Hippocampal formation (tissue), 2 donors: ENCODE measurements around the gene GAD1.

ENCODE experiments used
- DNase-seq, 2 donors: peaks; one replicate each; lab custom pipeline; 2025; lab: John Stamatoyannopoulos, UW

The GAD1 gene

DNA sequence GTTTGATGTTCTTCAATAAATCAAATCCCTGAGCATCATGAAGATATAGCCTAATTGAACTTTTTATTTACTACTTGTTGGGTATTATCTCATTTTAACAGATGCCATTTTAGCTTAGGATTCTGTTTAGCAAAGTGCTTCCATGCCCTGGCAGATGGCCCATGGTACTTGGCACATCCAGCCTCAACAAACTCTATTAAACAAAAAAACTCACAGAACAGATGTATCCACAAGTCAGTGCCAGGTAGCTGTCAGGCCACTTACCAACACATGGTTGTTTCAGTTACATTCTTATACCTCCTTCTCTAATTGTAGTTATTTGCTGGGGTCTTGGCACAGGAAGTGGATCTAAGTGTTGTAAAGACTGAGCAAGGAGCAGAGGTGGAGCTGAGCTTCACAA is 29.6 kb downstream of the GAD1 start:
- no peak for DNase-seq

DNA sequence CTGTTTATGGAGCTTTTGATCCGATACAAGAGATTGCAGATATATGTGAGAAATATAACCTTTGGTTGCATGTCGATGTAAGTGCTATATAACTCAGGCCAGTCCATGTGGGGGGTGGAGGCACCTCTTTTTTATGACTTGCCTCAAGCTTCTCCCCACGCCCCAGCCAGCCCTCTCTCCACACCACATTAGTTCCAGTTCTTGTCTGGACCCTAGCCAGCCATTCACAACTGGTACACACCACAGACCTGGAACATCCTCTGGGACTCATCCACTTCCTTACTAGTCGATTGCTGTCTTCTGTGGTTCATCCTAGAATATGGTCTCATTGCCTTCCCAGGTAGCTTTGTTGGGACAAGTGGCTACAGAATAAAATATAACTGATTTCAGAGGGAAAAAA is 31.0 kb downstream of the GAD1 start:
- DNase-seq: no peak

DNA sequence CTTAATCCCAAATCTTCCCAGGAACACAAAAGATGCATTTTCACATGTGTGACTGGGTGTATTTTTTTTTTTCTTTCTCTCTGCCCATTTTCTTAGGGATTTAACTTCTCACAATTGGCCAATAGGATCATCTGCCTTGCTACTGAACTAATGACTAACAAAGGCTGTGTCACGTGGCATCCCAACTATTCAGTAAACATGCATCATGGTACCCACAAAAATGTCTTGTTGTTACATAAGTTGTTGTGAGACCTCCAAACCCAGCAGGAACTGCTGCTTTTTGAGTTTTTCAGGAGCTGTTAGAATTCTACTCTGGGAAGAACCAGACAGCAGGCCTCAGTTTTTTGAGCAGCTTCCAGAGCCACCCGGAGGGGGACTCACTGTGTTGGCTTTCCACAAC is 31.9 kb downstream of the GAD1 start:
- no peak for DNase-seq

DNA sequence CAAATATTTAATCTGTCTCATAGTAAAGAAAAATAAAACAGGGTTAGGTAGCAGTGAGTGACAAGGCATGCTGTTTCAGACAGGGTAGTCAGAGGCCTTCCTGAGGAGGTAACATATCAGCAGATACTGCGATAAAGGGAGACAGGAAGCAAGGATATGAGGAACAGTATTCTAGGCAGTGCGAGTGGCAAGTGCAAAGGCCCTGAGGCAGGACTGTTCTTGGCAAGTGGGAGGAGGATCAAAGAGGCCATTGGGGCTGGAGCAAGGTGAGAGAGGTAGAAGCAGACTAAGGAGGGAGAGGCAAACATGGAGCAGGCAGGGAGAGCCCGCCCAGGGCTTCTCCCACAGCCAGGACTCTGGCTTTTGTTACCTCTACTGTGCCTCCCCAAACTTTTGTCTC is 33.6 kb downstream of the GAD1 start:
- no peak for DNase-seq

DNA sequence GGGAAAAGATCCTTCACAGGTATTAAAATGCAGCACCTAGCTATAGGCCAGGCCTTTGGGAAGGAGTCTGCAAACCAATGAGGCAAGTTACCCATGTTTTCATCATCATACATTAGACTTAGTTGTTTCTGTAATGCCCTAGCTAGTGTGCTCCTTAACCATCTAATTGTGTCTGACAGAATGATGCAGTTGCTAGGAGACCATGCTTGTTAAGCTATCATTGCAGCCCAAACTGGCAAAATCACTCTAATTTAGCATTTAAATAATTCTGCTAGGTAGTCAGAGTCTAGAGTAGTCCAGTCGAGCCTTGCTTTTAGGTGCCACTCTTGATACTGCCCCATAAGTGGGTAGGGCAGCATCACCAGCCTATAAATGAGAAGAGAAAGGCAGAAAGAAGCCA is 34.9 kb downstream of the GAD1 start:
- no peak for DNase-seq

DNA sequence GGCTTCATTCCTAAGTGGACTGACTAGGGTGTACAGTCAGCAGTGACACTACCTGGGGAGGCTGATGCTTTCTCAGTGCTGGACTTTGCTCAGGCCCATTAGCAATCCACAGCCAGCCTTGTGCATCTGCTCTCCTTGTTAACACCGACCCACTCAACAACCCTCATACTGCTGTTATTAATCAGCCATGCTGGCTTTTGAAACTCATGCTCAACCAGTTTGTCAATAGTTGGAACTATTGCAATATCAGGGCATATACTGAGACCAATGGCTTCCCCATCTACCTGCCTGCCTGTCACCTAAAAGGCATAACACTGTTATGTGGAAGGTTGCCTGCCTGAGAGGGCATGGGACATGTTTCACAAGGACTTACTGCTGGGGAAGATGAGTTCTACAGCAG is 39.4 kb downstream of the GAD1 start:
- DNase-seq: no peak

DNA sequence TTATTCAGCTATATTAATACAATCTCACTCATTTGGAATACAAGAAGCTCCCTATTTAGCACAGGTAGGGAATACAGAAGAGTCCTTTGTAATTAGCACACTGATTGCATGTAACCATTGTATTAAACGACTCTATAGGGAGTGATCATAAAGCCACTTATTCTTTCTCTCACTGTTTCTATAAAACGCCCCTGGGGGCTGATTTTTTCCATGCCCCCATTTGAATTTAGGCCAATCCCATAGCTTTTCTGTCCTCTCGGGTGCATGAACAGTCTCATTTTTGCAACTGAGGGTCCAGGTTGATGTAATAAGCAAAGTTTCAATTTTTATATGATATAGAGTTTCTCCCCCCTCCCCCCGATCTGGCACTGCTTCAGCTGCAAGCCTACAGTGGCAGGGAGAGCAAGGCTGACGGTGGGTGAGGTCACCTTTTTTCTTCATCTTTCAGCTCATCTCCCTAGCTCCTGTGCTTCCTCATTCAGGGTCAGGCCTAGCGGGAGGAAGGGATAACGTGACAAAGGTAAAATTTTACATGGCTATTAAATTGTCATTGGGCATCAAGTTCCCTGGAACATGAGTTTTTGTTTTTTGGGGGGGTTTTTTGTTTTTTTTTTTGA is 45.7 kb downstream of the GAD1 start:
- DNase-seq: no peak

DNA sequence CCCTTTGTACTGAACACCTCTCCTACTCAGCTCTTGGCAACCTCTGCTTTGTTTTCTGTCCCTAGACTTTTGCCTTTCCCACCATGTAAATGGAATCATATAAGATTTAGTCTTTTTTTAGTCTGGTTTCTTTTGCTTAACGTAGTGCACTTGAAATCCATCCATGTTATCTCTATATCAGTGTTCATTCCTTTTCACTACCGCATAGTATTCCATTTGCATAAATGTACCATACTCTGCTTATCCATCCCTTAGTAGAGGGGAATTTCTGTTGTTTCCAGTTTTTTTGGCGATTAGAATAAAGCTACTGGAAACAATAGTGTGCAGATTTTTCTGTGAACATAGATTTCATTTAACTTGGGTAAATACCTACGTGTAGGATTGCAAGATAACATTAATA is 46.4 kb downstream of the GAD1 start:
- DNase-seq: no peak

DNA sequence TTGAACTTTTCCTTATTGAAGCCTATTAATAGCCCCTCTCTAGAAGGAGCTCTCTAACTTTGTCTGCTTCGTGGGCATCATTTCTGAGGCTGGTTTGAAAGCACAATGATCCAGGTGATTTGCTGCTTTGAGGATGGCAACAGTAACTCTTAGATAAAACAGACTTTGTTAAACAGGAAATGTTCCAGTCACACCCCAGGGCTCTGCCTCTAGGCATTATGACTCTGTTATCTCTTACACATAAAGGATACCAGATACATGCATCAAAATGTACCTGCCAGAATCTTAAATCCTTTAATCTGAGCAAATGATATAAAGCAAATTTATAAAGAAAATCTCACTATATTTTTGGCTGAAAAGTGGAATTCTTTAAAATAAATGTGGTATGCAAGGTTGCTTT is 52.3 kb downstream of the GAD1 start:
- DNase-seq: no peak

DNA sequence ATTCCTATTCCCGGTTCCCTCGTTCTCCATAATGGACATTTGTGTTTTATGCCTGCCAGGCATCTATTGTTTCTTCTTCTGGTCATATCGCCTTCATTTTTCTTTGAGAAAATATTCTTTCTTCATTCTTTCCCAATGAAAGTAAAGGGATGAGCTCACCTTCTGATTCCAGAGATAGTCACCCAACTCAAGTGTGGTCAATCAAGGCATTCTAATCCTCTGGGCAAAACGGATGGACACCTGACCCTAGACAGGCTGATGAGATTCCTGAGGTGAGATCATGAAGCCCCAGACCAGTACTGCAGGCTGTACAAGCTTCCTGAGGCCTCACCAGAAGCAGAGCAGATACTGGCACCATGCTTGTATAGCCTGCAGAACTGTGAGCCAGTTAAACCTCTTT is 52.8 kb downstream of the GAD1 start:
- no peak for DNase-seq

DNA sequence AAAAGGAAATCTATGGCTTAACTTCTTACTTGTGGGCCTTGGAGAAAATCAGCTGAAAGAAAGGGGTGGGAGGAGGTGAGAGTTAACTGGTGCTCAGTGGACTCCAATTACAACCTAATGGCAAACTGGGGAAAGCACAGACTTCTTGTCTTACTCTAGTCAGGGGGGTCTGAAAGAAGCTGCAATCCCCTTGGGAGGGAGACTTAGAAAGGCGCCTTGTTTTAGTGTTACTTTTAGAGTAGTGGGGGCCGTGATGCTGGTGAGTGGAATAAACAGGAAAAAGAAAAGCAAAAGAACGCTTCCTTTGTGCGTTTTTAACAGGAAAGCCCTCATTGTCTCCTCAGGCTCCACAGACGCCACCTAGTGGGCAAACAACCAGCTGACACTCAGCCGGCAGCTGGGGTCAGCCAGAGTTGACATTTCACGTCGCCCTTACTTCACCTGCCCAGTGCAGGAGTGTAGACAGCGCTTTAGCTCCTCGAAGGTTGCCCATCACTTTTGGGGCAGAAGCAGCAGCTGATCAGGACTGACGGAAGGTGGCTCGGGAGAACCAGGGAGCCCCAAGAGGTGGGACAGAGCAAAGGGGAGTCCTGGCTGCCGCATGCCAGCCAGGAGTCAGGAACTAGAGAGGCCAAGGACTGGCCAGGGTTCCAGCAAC is 56.5 kb downstream of the GAD1 start:
- peak; percentile 30 to 55 for DNase-seq

DNA sequence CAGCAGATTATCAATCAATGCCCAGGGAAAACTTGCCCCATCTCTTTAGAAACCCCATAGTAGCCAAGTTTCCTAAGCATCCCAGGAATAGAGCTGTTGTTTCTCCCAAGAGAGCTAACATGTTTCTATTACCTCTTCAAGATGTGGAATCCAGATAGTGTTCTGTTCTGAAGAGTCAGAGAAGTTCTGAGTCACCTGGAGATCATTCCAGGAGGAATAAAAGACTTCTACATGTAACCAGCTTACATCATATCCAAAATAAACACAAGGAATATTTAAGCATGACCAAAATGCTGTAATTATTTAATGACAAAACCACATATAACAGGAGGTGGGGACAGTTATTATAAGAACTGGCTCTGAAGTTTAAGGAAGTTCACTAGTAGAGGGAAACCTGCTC is 61.4 kb downstream of the GAD1 start:
- DNase-seq: no peak

DNA sequence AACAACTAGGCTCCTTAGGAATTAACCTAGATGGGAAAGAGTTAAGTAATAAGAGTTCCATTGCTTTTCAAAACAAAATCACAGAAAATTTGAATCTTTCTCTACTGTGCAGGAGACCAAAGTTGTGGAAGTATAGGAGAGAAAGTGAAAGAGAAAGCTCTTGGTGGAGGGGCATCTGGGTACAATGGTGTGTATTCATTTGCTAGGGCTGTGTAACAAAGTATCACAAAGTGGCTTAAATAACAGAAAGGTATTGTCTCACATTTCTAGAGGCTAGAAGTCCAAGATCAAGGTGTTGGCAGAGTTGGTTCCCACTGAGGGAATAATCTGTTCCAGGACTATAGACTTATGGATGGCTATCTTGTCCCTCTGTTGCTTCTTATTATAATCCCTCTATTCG is 61.8 kb downstream of the GAD1 start:
- DNase-seq: no peak

DNA sequence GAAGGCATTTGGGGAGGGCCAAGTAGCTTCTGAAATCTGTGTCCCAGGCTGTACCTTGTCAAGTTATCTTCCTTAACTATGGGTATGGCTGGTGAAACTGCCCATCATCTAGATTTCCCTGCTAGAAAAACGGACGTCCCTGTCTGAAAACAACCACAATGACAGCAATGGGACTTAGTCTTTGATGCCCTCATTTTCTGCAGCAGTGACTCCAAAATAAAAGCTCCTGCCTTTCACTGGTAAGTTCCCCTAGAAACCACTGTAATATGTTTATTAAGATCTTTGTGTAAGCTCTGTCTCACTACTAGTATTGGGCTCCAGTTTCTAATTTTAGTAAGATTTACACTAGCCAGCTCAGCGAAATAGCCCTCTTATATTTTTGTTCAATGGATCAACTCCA is 65.2 kb downstream of the GAD1 start:
- DNase-seq: no peak

DNA sequence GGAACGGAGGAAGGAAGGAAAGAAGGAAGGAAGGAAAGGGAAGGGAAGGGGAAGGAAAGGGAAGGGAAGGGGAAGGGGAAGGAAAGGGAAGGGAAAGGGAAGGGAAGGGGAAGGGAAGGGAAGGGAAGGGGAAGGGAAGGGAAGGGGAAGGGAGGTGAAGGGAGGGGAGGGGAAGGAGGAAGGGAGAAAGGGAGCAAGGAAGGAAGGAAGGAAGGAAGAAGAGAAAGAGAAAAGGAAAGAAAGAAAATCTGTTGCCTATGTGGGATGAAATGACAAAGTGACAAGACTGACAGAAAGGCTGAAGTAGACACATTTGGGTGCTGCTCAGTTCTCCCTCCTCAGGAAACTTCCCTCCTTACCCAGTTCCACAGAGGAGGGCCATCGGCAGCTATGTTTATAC is 66.1 kb downstream of the GAD1 start:
- no peak for DNase-seq

DNA sequence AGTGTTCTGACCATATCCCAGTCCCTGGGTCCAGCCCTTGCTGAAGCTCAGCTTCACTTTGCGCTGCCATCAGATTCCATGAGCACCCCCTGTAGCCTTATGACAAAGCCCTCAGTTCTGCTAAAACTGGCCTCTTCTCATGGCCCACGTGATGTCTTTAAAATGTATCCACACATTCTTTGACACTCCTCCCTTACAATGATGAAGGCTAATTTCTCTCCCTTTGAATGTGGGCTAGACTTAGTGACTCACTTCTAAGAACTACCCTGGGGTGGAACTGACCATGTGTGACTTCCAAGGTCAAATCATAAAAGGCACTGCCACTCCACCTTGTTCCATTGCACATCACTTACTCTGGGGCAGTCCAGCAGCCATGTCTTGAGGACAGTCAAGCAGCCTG is 67.0 kb downstream of the GAD1 start:
- no peak for DNase-seq

DNA sequence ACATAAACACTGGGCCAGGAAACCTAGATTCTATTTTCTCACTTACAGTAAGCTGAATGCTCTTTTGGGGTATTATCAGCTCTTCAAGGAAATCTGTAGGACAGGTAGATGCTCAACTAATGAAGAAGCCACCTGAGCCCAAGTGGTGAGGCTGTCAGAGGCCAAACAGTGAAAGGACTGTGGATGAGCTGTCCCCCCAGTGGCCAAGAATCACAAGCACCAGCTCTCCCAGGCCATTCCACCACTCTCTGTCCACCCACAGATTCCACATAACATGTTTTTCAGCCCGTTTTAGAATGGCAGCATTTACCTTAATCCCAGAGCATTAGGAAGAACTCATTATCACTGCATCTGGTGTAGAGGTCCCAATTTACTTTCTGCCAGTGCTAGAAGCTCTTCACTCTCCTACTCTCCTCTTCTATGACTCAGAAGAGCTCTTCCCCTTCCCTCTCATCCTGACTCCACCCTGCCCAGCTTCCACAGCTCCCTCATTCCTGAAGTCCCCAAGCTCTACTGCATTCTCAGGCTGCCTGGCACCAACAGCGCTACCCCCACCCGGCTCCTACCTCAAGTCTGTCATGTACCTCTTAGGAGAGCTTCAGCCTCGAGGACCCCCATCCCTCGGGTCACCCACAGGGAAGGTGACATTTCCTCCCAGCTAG is 68.6 kb downstream of the GAD1 start:
- no peak for DNase-seq

DNA sequence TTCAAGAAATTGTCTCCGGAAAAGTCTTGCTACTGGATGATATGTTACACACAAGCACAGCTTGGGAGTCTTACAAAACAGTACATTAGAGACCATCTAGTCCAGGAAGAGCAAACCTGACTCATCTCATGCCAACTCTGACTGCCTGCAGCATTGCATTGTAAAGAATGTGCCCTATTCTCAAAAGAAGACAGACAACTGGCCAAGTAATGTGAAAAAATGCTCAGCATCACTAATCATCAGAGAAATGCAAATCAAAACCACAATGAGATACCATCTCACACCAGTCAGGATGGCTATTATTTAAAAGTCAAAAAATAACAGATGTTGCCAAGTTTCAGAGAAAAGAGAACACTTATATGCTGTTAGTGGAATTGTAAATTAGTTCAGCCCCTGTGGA is 69.7 kb downstream of the GAD1 start:
- no peak for DNase-seq

DNA sequence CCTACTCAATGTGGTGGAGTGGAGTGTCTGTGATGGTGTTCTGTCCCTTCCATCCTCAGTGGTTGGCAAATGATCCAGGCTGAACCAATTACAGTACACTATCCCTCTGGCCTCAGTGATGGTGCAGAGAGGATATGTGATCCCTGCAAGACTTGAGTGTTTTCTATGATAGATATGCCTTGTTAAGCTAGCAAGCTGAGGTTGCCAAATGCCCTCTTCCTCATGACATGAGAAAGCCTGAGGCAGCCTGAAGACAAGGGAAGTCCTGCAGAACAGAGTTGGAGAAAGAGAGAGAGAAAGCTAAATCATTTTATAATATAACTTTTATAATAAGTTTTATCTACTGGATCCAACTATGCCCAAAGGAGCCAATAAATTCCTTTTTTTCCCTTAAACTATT is 70.8 kb downstream of the GAD1 start:
- DNase-seq: no peak

DNA sequence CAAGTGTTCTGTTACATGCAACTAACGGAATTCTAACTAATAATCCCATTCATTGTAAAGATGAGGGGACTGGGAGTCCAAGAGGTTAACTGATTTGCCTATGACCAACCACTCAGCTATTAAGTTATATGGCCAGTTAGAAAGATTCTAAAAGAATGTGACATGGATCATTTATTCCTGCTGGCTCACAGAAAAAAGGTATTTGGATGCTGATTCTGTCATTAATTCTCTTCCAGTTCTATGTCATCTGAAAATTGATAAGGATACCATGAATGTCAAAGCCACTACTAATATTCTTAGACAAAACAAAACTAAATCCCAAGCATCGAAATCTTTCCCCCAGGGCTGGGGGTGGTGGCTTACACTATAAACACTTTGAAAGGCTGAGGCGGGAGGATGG is 71.2 kb downstream of the GAD1 start:
- no peak for DNase-seq

DNA sequence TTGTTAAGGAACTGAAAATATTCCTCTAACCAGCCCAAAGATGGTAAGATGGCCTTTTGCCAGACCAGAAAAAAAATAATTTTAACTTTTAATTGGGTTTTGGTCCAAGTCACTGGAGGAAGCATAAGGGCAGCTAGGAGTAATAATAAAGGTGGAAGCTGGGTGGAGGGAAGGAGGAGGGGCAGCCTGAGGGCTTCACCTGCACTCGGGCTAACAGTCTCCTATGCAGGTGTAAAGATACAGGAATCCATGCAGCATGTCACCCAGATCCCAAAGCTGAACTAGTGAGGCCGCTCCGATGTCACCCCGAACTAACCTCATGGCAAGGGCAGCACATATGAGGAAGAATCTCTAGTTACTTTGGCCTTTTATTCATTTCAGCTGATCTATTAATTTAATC is 75.2 kb downstream of the GAD1 start:
- DNase-seq: no peak

DNA sequence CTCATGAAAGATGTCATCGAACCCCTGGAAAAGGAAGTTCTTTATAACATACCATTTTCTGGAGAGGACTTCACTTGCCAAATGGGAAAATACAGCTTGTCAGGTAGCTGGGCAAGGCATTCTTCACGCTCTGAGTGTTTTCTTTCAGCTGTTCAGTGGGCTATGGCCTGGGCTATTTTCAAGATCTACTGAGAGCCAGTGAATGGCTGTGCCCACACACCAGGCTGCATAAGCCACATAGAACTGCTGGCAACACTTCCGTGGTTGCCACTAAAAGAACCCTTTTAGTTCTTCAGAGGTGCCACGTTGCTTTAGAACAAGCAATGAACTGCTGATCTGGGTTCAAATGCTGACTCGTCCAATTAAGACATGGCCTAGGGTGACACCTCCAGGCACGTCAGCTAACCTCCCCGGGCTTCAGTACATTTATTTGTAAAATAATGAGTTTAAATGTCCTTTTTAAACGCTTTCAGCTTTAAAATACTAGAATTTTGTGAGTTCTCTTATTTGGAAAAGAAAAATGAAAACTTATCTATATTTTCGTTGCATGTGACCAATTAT is 75.8 kb downstream of the GAD1 start:
- no peak for DNase-seq

DNA sequence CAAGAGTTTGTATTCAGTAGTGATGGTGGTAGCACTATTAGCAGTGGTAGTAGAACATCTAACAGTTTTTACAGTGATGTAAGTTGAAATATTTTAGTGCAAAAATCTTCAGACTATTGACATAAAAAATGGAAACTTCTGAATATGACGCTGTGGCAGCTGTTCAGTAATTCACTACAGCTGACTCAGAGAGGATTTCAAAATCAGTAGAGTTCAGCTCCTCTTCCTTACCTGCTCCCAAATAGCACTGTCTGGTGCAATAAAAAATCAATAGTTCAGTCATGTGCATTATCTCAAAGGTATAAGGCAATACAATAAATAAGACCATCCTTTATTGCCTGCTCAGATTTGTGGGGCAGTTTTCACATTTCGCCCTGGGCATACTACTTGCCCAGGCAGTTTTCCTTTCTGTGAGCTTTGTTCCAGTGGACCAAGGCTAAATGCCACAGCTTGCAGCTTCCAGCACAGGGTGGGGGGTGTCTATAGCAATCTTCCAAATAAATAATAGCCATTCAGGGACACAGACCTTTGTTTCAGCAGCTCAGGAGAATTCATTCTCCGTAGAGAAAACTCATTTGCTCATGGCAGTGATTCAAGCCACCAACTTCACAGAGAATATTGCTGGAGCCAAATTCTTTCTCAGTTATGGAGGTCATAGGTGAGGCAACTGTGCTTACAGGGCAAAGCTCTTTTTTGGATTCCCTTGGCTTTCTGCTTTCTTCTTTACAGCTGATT is 78.5 kb downstream of the GAD1 start:
- DNase-seq: no peak
